Adipocyte (in vitro differentiated cells): ENCODE measurements around the gene TMC4.

ENCODE experiments used
- DNase-seq: peaks from one replicate; pipeline ENCODE4 v3.0.0-alpha.2; 2015; ENCODE audit warnings: low read depth
- H3K27me3 ChIP-seq: replicated peaks from 2 replicates; pipeline ENCODE4 v1.7.0; 2013; ENCODE audit warnings: mild to moderate bottlenecking, low read length, moderate library complexity; ENCODE audit not compliant: control insufficient read depth, insufficient read depth
- H3K36me3 ChIP-seq: 2 replicates; pipeline ENCODE4 v1.7.0; 2013; ENCODE audit warnings: low read length, mild to moderate bottlenecking, moderate library complexity; ENCODE audit not compliant: control insufficient read depth, insufficient read depth, severe bottlenecking
- H3K4me1 ChIP-seq: 2 replicates; pipeline ENCODE4 v1.7.0; 2013; ENCODE audit warnings: mild to moderate bottlenecking, low read length, moderate library complexity; ENCODE audit not compliant: control insufficient read depth, insufficient read depth
- H3K4me3 ChIP-seq: 2 replicates; pipeline ENCODE4 v1.7.0; 2013; ENCODE audit warnings: mild to moderate bottlenecking, low read length, moderate library complexity
- H3K9ac ChIP-seq: 2 replicates; pipeline ENCODE4 v1.7.0; 2013; ENCODE audit warnings: mild to moderate bottlenecking, low read length, moderate library complexity
- H3K9me3 ChIP-seq: 2 replicates; pipeline ENCODE4 v1.7.0; 2013; ENCODE audit warnings: mild to moderate bottlenecking, low read length, moderate library complexity; ENCODE audit not compliant: control insufficient read depth

Gene TMC4

GRCh38 chr19:54123682-54124081 lies 49.3 kb downstream of the TMC4 start:
- H3K4me1 ChIP-seq, result no peaks in the 10 kb centered on the region

DNA sequence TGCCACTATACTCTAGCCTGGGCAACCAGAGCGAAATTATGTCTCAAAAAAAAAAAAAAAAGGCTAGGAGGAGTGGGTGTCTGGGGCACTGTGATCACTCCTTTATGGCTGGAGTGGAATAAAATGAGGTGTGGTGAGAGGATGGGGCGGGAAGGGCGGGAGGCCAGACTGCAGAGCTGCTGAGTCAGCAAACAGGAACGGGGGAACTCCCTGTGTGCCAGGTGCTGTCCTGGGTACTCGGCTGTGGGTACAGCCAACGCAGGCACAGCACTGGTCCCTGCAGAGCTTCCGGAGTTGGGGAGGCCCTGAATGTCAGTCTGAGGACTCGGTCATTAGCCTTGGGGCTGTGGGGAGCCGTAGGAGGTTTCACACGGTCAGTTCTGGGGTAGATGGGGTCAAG lies 51.7 kb downstream of the TMC4 start:
- Histone ChIP-seq H3K9me3 (no peaks in the 10 kb centered on the region), H3K4me1 (peaks cover 4% of the 10 kb centered on the region), H3K27me3 (no peaks in the 10 kb centered on the region), H3K4me3 (no peak overlapping the region), H3K9ac (no peak overlapping the region), H3K36me3 (peaks cover 72% of the 10 kb centered on the region)
- no peak for DNase-seq

More at GRCh38 chr19:54123682-54124081, 49.3 kb downstream of the TMC4 start:
- H3K27me3 ChIP-seq, result no peaks in the 10 kb centered on the region
- peaks cover 84% of the 10 kb centered on the region for H3K36me3 ChIP-seq
- no peak for DNase-seq
- H3K4me3 ChIP-seq, result no peak overlapping the region
- H3K9ac ChIP-seq, result no peak overlapping the region
- H3K9me3 ChIP-seq, result no peaks in the 10 kb centered on the region

DNA sequence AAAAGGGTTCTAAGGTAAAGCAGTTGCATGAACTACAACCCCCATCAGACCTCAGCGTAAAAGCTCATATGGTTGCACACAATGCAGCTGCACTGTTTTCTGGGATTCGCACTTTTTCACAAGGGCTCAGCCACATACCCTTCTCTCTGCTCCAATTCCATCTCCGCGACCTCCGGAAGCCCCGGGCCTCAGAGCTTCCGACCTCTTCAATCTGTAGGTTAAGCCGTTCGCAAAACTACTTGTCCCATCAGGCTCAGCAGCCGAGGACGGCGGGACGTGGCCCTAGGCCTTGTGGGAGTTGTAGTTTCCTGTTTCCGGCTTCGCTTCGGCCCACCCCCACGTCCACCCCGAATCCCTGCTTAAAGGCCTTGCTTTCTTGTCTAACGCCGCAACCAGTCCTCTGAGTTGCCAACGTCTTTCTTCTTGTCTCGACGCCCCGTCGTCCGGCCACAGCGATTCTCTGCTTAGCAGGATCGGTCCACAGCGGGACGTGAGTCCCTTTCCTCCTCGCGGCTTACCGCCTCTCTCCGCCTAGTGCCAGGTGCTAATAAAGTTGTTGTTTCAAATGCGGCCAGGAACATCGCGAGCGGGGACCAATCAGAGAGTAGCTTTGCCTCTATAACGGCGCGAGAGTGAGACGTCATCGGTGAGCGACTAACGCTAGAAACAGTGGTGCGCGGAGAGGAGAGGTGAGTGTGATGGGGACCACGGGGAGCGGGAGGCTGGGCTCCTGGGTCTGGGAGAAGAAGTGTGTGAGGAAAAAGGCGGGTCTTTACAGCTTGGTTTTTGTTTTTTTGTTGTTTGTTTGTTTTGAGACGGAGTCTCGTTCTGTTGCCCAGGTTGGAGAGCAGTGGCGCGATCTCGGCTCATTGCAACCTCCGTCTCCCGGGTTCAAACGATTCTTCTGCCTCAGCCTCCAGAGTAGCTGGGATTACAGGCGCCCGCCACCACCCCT lies 57.6 kb downstream of the TMC4 start, which contains the start of the genes PRPF31 and TFPT:
Gene PRPF31, plus strand, starts transcription at position 646 of the 955 bp plus-strand sequence. CDS start 2,525 bp downstream, outside the sequence.
Gene TFPT, minus strand, starts transcription at position 549 of the 955 bp plus-strand sequence. Its CDS starts 388 bp downstream, at position 161.
- DNase-seq, result peak; percentile 100
- Histone ChIP-seq H3K27me3 (no peaks in the 10 kb centered on the region), H3K9ac (peak within 1 kb of the TSS; percentile 93), H3K4me1 (peaks cover 12% of the 10 kb centered on the region), H3K9me3 (no peaks in the 10 kb centered on the region), H3K4me3 (peak within 1 kb of the TSS; percentile 90), H3K36me3 (peaks cover 27% of the 10 kb centered on the region)

DNA sequence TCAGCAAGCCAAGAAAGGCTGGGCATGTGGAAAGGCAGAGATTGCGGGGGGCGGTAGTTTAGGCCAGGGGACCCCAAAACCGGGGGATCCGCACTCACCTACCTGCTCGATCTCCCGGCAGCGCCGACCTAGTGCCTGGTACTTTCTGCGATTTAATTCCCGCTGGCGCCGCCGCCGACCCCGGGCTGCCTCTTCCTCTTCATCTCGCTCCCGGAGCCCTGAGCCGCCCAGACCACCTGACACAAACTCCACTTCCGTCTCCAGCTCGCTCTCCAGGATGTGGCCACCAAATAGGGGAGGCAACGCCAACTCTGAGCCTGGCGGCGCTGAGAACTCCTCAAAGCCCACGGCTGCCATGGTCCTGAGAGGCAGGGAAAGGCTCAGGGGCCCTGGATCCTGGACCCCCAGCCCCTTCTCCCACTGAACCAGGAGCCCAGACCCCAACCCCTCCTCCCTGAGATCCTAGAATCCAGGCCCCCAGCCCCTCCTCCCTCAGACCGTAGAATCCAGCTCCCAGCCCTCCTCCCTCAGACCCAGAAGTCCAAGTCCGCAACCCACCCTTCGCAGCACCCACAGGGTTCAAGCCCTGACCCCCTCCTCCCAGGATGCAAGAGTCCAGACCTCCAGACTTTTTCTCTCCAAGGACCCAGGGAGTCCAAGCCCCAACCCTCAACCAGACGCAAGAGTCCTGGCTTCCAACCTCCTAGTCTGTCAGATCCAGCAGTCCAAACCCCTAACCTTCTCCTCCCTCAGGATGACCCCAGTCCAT lies 58.4 kb downstream of the TMC4 start:
- Histone ChIP-seq H3K36me3 (peaks cover 27% of the 10 kb centered on the region), H3K4me1 (peaks cover 12% of the 10 kb centered on the region), H3K9ac (peak overlapping the region; percentile 93), H3K4me3 (peak overlapping the region; percentile 90), H3K9me3 (no peaks in the 10 kb centered on the region), H3K27me3 (no peaks in the 10 kb centered on the region)
- DNase-seq, result peak; percentile 12
